Measurements from ENCODE around the gene NIPSNAP3A.
"Not testable (repeated sequence)": the region's sequence is repeated elsewhere in the genome, so short reads cannot be mapped to it uniquely, and the experiment has no call there.

The NIPSNAP3A gene

DNA sequence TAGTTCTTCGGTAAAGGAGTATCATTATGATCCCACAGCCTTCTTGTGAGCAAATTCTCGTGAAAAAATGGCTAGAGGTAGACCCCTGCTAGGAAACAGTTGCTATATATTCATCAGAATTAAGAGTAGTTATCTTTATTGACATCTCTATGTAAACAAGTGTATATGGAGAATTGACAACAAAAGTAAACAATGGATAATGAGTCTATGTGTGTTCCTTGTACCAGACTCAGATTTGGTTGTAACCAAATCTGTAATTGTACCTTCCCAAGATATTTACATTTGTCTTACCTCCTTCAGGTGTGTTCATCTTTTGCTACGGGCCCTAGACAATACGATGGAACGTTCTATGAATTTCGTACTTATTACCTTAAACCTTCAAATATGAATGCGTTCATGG is 18.5 kb downstream of the NIPSNAP3A start:
- no peak for DNase-seq
- Histone ChIP-seq H3K18ac (ENCODE audit: low read length) (no peak overlapping the region), H3K4ac (ENCODE audit: low read depth, low read length) (no peak overlapping the region), H3K27ac (ENCODE audit: low read depth, low read length) (no peak overlapping the region), H4K8ac (ENCODE audit: low read depth, low read length) (no peak overlapping the region), H2AK5ac (ENCODE audit: low read length) (no peak overlapping the region), H3K4me1 (ENCODE audit: control insufficient read depth in 1 of 2, insufficient read depth in 2 of 2, low read length in 2 of 2) (peaks cover 0 to 1% of the 10 kb centered on the region in 2 experiments), H3K23ac (ENCODE audit: low read length) (no peak overlapping the region), H3K79me2 (ENCODE audit: control insufficient read depth, insufficient read depth, low read length, poor library complexity) (no peaks in the 10 kb centered on the region), H4K91ac (ENCODE audit: low read depth, low read length) (no peak overlapping the region), H2AFZ (ENCODE audit: insufficient read depth, low read length, poor library complexity) (no peak overlapping the region), H3K36me3 (ENCODE audit: control insufficient read depth in 1 of 2, insufficient read depth in 2 of 2, low read length in 2 of 2) (no peaks in the 10 kb centered on the region), H3K9ac (ENCODE audit: low read length) (no peak overlapping the region), H3K9me3 (ENCODE audit: insufficient read depth, low read depth, low read length) (no peaks in the 10 kb centered on the region), H2BK120ac (ENCODE audit: insufficient read depth, low read length, poor library complexity) (no peak overlapping the region), H3K14ac (ENCODE audit: low read length) (no peak overlapping the region), H3K4me3 (ENCODE audit: low read depth, low read length) (no peak overlapping the region), H4K12ac (ENCODE audit: low read depth, low read length) (no peak overlapping the region), H3K79me1 (ENCODE audit: low read length) (no peaks in the 10 kb centered on the region), H3K4me2 (ENCODE audit: low read length) (no peak overlapping the region), H2BK5ac (ENCODE audit: low read depth, low read length, poor library complexity) (no peak overlapping the region), H3K27me3 (ENCODE audit: insufficient read depth, low read length) (no peaks in the 10 kb centered on the region), H2BK12ac (ENCODE audit: low read length) (no peak overlapping the region)
- no CpG with 5 or more reads among the region's 7 CpGs for WGBS (ENCODE audit: extremely low coverage, insufficient coverage, insufficient read length)

DNA sequence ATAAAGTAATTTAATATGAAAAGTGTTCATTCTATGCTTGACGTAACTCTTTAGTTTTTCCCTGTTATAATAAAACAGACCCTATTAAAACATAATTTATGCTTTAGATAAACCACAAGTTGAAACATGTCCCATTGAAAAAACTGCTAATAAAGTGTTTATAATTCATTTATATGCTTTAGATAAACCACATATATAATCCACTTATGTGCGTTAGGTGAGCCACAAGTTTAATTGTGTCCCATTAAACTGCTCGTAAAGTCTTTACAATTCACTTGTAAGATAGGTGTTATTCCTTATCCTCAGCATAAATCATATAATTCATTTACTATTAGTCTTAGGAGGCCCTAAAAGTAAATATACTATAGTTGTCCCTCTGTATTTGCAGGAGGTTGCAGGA is 20.0 kb downstream of the NIPSNAP3A start:
- Histone ChIP-seq H3K9me3 (ENCODE audit: insufficient read depth, low read depth, low read length) (no peaks in the 10 kb centered on the region), H2BK12ac (ENCODE audit: low read length) (no peak overlapping the region)
- WGBS (ENCODE audit: extremely low coverage, insufficient coverage, insufficient read length), result no CpG with 5 or more reads among the region's 3 CpGs

DNA sequence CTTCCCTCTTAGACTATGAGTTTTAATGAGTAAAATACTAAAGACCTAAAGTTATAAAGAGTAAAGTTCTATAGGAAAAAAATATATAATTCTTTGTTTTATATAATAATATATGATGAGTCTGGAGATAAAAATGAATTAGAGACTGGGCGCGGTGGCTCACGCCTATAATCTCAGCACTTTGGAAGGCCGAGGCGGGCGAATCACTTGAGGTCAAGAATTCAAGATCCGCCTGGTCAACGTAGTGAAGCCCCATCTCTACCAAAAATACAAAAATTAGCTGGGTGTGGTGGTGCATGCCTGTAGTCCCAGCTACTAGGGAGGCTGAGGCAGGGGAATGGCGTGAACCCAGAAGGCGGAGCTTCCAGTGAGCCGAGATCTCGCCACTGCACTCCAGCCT is 21.5 kb downstream of the NIPSNAP3A start:
- not testable (repeated sequence) for H4K12ac ChIP-seq (ENCODE audit: low read depth, low read length); H4K91ac ChIP-seq (ENCODE audit: low read depth, low read length); H3K4me1 ChIP-seq (ENCODE audit: control insufficient read depth in 1 of 2, insufficient read depth in 2 of 2, low read length in 2 of 2); H2BK12ac ChIP-seq (ENCODE audit: low read length); H3K9ac ChIP-seq (ENCODE audit: low read length); H3K27me3 ChIP-seq (ENCODE audit: insufficient read depth, low read length); H3K18ac ChIP-seq (ENCODE audit: low read length); DNase-seq; H3K23ac ChIP-seq (ENCODE audit: low read length); H2BK120ac ChIP-seq (ENCODE audit: insufficient read depth, low read length, poor library complexity); H3K36me3 ChIP-seq (ENCODE audit: control insufficient read depth in 1 of 2, insufficient read depth in 2 of 2, low read length in 2 of 2); H2AK5ac ChIP-seq (ENCODE audit: low read length); H3K79me2 ChIP-seq (ENCODE audit: control insufficient read depth, insufficient read depth, low read length, poor library complexity); H4K8ac ChIP-seq (ENCODE audit: low read depth, low read length); H3K9me3 ChIP-seq (ENCODE audit: insufficient read depth, low read depth, low read length); H2AFZ ChIP-seq (ENCODE audit: insufficient read depth, low read length, poor library complexity); H3K79me1 ChIP-seq (ENCODE audit: low read length); H3K14ac ChIP-seq (ENCODE audit: low read length); H3K4ac ChIP-seq (ENCODE audit: low read depth, low read length); H3K27ac ChIP-seq (ENCODE audit: low read depth, low read length); H2BK5ac ChIP-seq (ENCODE audit: low read depth, low read length, poor library complexity); H3K4me2 ChIP-seq (ENCODE audit: low read length); H3K4me3 ChIP-seq (ENCODE audit: low read depth, low read length)
- WGBS (ENCODE audit: extremely low coverage, insufficient coverage, insufficient read length), result no CpG with 5 or more reads among the region's 12 CpGs

More for the DNA sequence above, 20.0 kb downstream of the NIPSNAP3A start:
- H3K79me2 ChIP-seq (ENCODE audit: control insufficient read depth, insufficient read depth, low read length, poor library complexity), result no peaks in the 10 kb centered on the region
- H2AFZ ChIP-seq (ENCODE audit: insufficient read depth, low read length, poor library complexity), result no peak overlapping the region
- H3K27me3 ChIP-seq (ENCODE audit: insufficient read depth, low read length), result no peaks in the 10 kb centered on the region
- H4K8ac ChIP-seq (ENCODE audit: low read depth, low read length), result no peak overlapping the region
- no peak overlapping the region for H4K91ac ChIP-seq (ENCODE audit: low read depth, low read length)
- peaks cover 0 to 1% of the 10 kb centered on the region in 2 experiments for H3K4me1 ChIP-seq (ENCODE audit: control insufficient read depth in 1 of 2, insufficient read depth in 2 of 2, low read length in 2 of 2)
- H2BK120ac ChIP-seq (ENCODE audit: insufficient read depth, low read length, poor library complexity), result no peak overlapping the region
- no peaks in the 10 kb centered on the region for H3K36me3 ChIP-seq (ENCODE audit: control insufficient read depth in 1 of 2, insufficient read depth in 2 of 2, low read length in 2 of 2)
- no peak overlapping the region for H3K18ac ChIP-seq (ENCODE audit: low read length)
- no peak overlapping the region for H3K14ac ChIP-seq (ENCODE audit: low read length)
- no peak overlapping the region for H4K12ac ChIP-seq (ENCODE audit: low read depth, low read length)
- no peak overlapping the region for H3K4ac ChIP-seq (ENCODE audit: low read depth, low read length)
- H3K23ac ChIP-seq (ENCODE audit: low read length), result no peak overlapping the region
- no peaks in the 10 kb centered on the region for H3K79me1 ChIP-seq (ENCODE audit: low read length)
- no peak overlapping the region for H3K4me2 ChIP-seq (ENCODE audit: low read length)
- H3K4me3 ChIP-seq (ENCODE audit: low read depth, low read length), result no peak overlapping the region
- H2AK5ac ChIP-seq (ENCODE audit: low read length), result no peak overlapping the region
- H3K27ac ChIP-seq (ENCODE audit: low read depth, low read length), result no peak overlapping the region
- H2BK5ac ChIP-seq (ENCODE audit: low read depth, low read length, poor library complexity), result no peak overlapping the region
- no peak overlapping the region for H3K9ac ChIP-seq (ENCODE audit: low read length)
- no peak for DNase-seq

DNA sequence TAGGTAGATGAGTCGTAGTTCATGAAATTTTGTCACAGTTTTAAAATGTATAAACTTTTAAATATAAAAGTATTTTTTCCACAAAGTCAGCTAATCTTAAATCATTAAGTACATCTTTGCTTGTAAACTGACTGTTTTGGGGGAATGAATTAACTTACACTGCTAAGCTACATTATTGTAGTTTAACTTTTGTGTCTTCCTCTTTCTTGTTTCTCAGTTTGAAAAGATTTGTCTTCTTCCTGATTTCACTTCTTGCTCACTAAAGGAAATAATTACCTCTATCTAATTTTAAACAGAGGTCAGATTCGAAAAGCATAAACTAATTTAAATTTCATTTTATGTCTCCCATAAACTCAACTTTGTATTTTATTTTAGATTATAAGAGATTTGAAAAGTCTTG is 22.2 kb downstream of the NIPSNAP3A start:
- Histone ChIP-seq H3K27ac (ENCODE audit: low read depth, low read length) (no peak overlapping the region), H3K18ac (ENCODE audit: low read length) (no peak overlapping the region), H4K8ac (ENCODE audit: low read depth, low read length) (no peak overlapping the region), H2AFZ (ENCODE audit: insufficient read depth, low read length, poor library complexity) (no peak overlapping the region), H3K79me1 (ENCODE audit: low read length) (no peaks in the 10 kb centered on the region), H3K4me3 (ENCODE audit: low read depth, low read length) (no peak overlapping the region), H3K9ac (ENCODE audit: low read length) (no peak overlapping the region), H2BK5ac (ENCODE audit: low read depth, low read length, poor library complexity) (no peak overlapping the region), H3K4me1 (ENCODE audit: control insufficient read depth in 1 of 2, insufficient read depth in 2 of 2, low read length in 2 of 2) (peaks cover 0 to under 1% of the 10 kb centered on the region in 2 experiments), H4K91ac (ENCODE audit: low read depth, low read length) (no peak overlapping the region), H2BK12ac (ENCODE audit: low read length) (no peak overlapping the region), H3K4me2 (ENCODE audit: low read length) (no peak overlapping the region), H2BK120ac (ENCODE audit: insufficient read depth, low read length, poor library complexity) (no peak overlapping the region), H3K36me3 (ENCODE audit: control insufficient read depth in 1 of 2, insufficient read depth in 2 of 2, low read length in 2 of 2) (no peaks in the 10 kb centered on the region), H3K9me3 (ENCODE audit: insufficient read depth, low read depth, low read length) (no peaks in the 10 kb centered on the region), H3K79me2 (ENCODE audit: control insufficient read depth, insufficient read depth, low read length, poor library complexity) (no peaks in the 10 kb centered on the region), H2AK5ac (ENCODE audit: low read length) (no peak overlapping the region), H3K23ac (ENCODE audit: low read length) (no peak overlapping the region), H3K4ac (ENCODE audit: low read depth, low read length) (no peak overlapping the region), H3K27me3 (ENCODE audit: insufficient read depth, low read length) (no peaks in the 10 kb centered on the region), H3K14ac (ENCODE audit: low read length) (no peak overlapping the region), H4K12ac (ENCODE audit: low read depth, low read length) (no peak overlapping the region)
- no peak for DNase-seq
- WGBS (ENCODE audit: extremely low coverage, insufficient coverage, insufficient read length), result no CpG with 5 or more reads among the region's 2 CpGs
